Erythroblast (primary cell): ENCODE measurements around the gene YIF1A.

ENCODE experiments used
- GATA1 ChIP-seq: IDR thresholded peaks from 2 replicates; pipeline ENCODE4 v1.6.1; 2011; ENCODE audit warnings: low read depth, mild to moderate bottlenecking, control low read depth, low read length, moderate library complexity
- POLR2A ChIP-seq: IDR thresholded peaks from 2 replicates; pipeline ENCODE4 v1.6.1; 2011; ENCODE audit warnings: mild to moderate bottlenecking, low read length

GRCh38 chr11:66293777-66294625, 5.1 kb upstream of the YIF1A start:
- TF ChIP-seq POLR2A (no peak), GATA1 (no peak)
